Stimulated activated naive B cell treated with anti-CD40 and anti-IgM and Interleukin-4, amounts not matched to agents 10 μg/mL and 1 μg/mL and 100 μg/mL, for 72 hours (primary cell): ENCODE results near the gene TMEM167A.

Experiments used
- ATAC-seq, 2 donors: fragments of 150-1000 bp; cut with Tn5 transposase; replicated peaks; 2 replicates each; pipeline ENCODE4 v1.10.0; 2021; ENCODE audit warnings: moderate library complexity in 1 of 2
- DNase-seq: peaks from one replicate; pipeline ENCODE4 v3.0.0; 2021
- H3K27ac Mint-ChIP-seq: one replicate; pipeline ENCODE4 v1.8.0; 2022; ENCODE audit warnings: mild to moderate bottlenecking, mixed read lengths
- H3K27me3 Mint-ChIP-seq, 2 donors: one replicate each; pipeline ENCODE4 v1.8.0; 2022; ENCODE audit warnings: mixed read lengths in 2 of 2
- H3K36me3 Mint-ChIP-seq, 2 donors: one replicate each; pipeline ENCODE4 v1.8.0; 2022; ENCODE audit warnings: mixed read lengths in 2 of 2, mild to moderate bottlenecking in 1 of 2
- H3K4me1 Mint-ChIP-seq, 2 donors: one replicate each; pipeline ENCODE4 v1.8.0; 2022; ENCODE audit warnings: mixed read lengths in 2 of 2, mild to moderate bottlenecking in 1 of 2
- H3K4me3 Mint-ChIP-seq, 2 donors: one replicate each; pipeline ENCODE4 v1.8.0; 2022; ENCODE audit warnings: mild to moderate bottlenecking in 2 of 2, mixed read lengths in 2 of 2, moderate library complexity in 1 of 2
- H3K9me3 Mint-ChIP-seq, 2 donors: one replicate each; pipeline ENCODE4 v1.8.0; 2022; ENCODE audit warnings: mixed read lengths in 2 of 2, mild to moderate bottlenecking in 1 of 2

The TMEM167A gene

GRCh38 chr5:83006683-83007283 is 70.4 kb downstream of the TMEM167A start:
- no peak for DNase-seq
- H3K27me3 Mint-ChIP-seq = peaks cover 0 to 3% of the 10 kb centered on the region in 2 donors
- no peaks in the 10 kb centered on the region for H3K36me3 Mint-ChIP-seq
- no peak for ATAC-seq
- H3K27ac Mint-ChIP-seq = no peak overlapping the region
- H3K4me3 Mint-ChIP-seq = no peak overlapping the region
- H3K9me3 Mint-ChIP-seq = peaks cover 2 to 4% of the 10 kb centered on the region in 2 donors
- H3K4me1 Mint-ChIP-seq = peaks cover 4 to 6% of the 10 kb centered on the region in 2 donors

GRCh38 chr5:83003791-83004190 is 73.4 kb downstream of the TMEM167A start:
- H3K9me3 Mint-ChIP-seq = no peaks in the 10 kb centered on the region
- no peak for ATAC-seq

More at GRCh38 chr5:83003791-83004190, 73.4 kb downstream of the TMEM167A start:
- Mint-ChIP-seq H3K27ac (no peak overlapping the region), H3K36me3 (no peaks in the 10 kb centered on the region), H3K27me3 (peaks cover 0 to 3% of the 10 kb centered on the region in 2 donors), H3K4me1 (no peaks in the 10 kb centered on the region), H3K4me3 (no peak overlapping the region)
- no peak for DNase-seq
